SK-N-SH (cell line): Measurements from ENCODE around the gene PARP11. TPM values are rescaled to one million over a fixed set of nuclear protein-coding genes. Genes with fewer than 3 reads are reported as not detected.
"Not testable (repeated sequence)": the region's sequence is repeated elsewhere in the genome, so short reads cannot be mapped to it uniquely, and the experiment has no call there.

ENCODE experiments used
- CTCF ChIA-PET: fragments of 300-600, 350-600 bp; formaldehyde crosslinking; extraction: SDS; loops from one replicate; lab custom pipeline; 2021; lab: Yijun Ruan, JAX
- POLR2A ChIA-PET: fragments of 350-600 bp; sonication (Branson Sonifier 250); formaldehyde crosslinking; extraction: SDS; loops from one replicate; lab custom pipeline; 2020; ENCODE audit warnings: antibody characterized with exemption, inconsistent platforms; lab: Yijun Ruan, JAX
- DNase-seq: peaks from one replicate; pipeline ENCODE4 v3.0.0; 2012
- H2AFZ ChIP-seq: fragments of 200-600 bp; sonication (generic); 2 replicates; pipeline ENCODE4 v1.8.1; 2016; ENCODE audit warnings: antibody characterized with exemption, mild to moderate bottlenecking, low read depth
- H3F3A ChIP-seq: fragments of 200-600 bp; sonication (generic); replicated peaks from 2 replicates; pipeline ENCODE3; 2016; ENCODE audit warnings: antibody characterized with exemption, mild to moderate bottlenecking; ENCODE audit not compliant: insufficient read depth
- H3K27ac ChIP-seq, 2 experiments: fragments of 200-500 bp in 1 of 2; fragments of 200-600 bp in 1 of 2; sonication (Bioruptor generic) in 1 of 2; sonication (generic), shearing (Covaris generic) in 1 of 2; 2 replicates each; pipeline versions ENCODE4 v1.5.1 to v1.6.1; 2014 to 2016; ENCODE audit warnings: low read depth in 2 of 2, inconsistent platforms in 1 of 2, low read length in 1 of 2, mild to moderate bottlenecking in 1 of 2, mixed read lengths in 1 of 2
- H3K27me3 ChIP-seq: fragments of 200-600 bp; sonication (generic), shearing (Covaris generic); 2 replicates; pipeline ENCODE4 v1.6.1; 2016; ENCODE audit warnings: mixed run types; ENCODE audit not compliant: insufficient read depth
- H3K36me3 ChIP-seq, 2 experiments: fragments of 200-500 bp in 1 of 2; fragments of 200-600 bp in 1 of 2; sonication (Bioruptor generic) in 1 of 2; sonication (generic) in 1 of 2; replicated peaks in 1 of 2; 2 replicates each; pipeline versions ENCODE3 to v1.5.1; 2014 to 2016; ENCODE audit warnings: low read length in 1 of 2, mild to moderate bottlenecking in 1 of 2; ENCODE audit not compliant: insufficient read depth in 2 of 2, control insufficient read depth in 1 of 2
- H3K4me1 ChIP-seq, 2 experiments: fragments of 200-500 bp in 1 of 2; fragments of 200-600 bp in 1 of 2; sonication (Bioruptor generic) in 1 of 2; sonication (generic), shearing (Covaris generic) in 1 of 2; 2 replicates each; pipeline versions ENCODE4 v1.5.1 to v1.6.1; 2014 to 2016; ENCODE audit warnings: low read depth in 1 of 2, low read length in 1 of 2, mixed run types in 1 of 2; ENCODE audit not compliant: insufficient read depth in 2 of 2, control insufficient read depth in 1 of 2
- H3K4me2 ChIP-seq: fragments of 200-600 bp; sonication (generic), shearing (Covaris generic); 2 replicates; pipeline ENCODE4 v1.6.1; 2017; ENCODE audit warnings: mixed run types
- H3K4me3 ChIP-seq, 2 experiments: fragments of 200-500 bp in 1 of 2; fragments of 200-600 bp in 1 of 2; sonication (Bioruptor generic) in 1 of 2; sonication (generic), shearing (Covaris generic) in 1 of 2; 2 replicates each; pipeline versions ENCODE4 v1.5.1 to v1.8.1; 2014 to 2016; ENCODE audit warnings: low read depth in 2 of 2, inconsistent platforms in 1 of 2, low read length in 1 of 2, mild to moderate bottlenecking in 1 of 2, mixed read lengths in 1 of 2, moderate library complexity in 1 of 2
- H3K79me2 ChIP-seq: fragments of 200-600 bp; sonication (generic); 2 replicates; pipeline ENCODE4 v1.8.1; 2017; ENCODE audit warnings: mild to moderate bottlenecking; ENCODE audit not compliant: insufficient read depth
- H3K9ac ChIP-seq: fragments of 200-600 bp; sonication (generic); 2 replicates; pipeline ENCODE4 v1.6.1; 2017; ENCODE audit warnings: mixed run types
- H3K9me2 ChIP-seq: fragments of 200-600 bp; sonication (generic); 2 replicates; pipeline ENCODE4 v1.6.1; 2017; ENCODE audit warnings: mixed run types
- H3K9me3 ChIP-seq: fragments of 200-600 bp; sonication (generic); 2 replicates; pipeline ENCODE4 v1.6.1; 2017; ENCODE audit warnings: mixed run types, mild to moderate bottlenecking, moderate library complexity
- H4K20me1 ChIP-seq: fragments of 200-600 bp; sonication (generic); 2 replicates; pipeline ENCODE4 v1.6.1; 2017; ENCODE audit warnings: mild to moderate bottlenecking, mixed run types; ENCODE audit not compliant: insufficient read depth
- CTCF ChIP-seq: fragments of 200-600 bp; sonication (generic); IDR thresholded peaks from 2 replicates; pipeline ENCODE4 v1.6.1; 2017; ENCODE audit warnings: antibody characterized with exemption, mild to moderate bottlenecking, moderate library complexity
- EZH2phosphoT487 ChIP-seq: fragments of 200-600 bp; sonication (generic); IDR thresholded peaks from 2 replicates; pipeline ENCODE4 v1.6.1; 2017; ENCODE audit warnings: low read depth, mixed run types, mild to moderate bottlenecking, antibody characterized with exemption, moderate library complexity, borderline replicate concordance
- FOXJ3 ChIP-seq: sonication (generic); formaldehyde crosslinking; IDR thresholded peaks from 2 replicates; pipeline ENCODE4 v1.5.1; 2020; ENCODE audit warnings: mild to moderate bottlenecking, missing genetic modification reagents
- FOXM1 ChIP-seq: IDR thresholded peaks from 2 replicates; pipeline ENCODE4 v1.4.0; 2012; ENCODE audit warnings: low read depth, mild to moderate bottlenecking
- GATA2 ChIP-seq: sonication (generic); formaldehyde crosslinking; IDR thresholded peaks from 2 replicates; pipeline ENCODE4 v1.5.0; 2020; ENCODE audit warnings: mild to moderate bottlenecking, missing genetic modification reagents
- RFX5 ChIP-seq: IDR thresholded peaks from 2 replicates; pipeline ENCODE4 v1.6.1; 2012; ENCODE audit warnings: mild to moderate bottlenecking, improper control_type of control experiment, low read length
- RXRA ChIP-seq: IDR thresholded peaks from 2 replicates; pipeline ENCODE4 v1.4.0; 2012; ENCODE audit warnings: low read depth, mild to moderate bottlenecking, borderline replicate concordance
- TCF12 ChIP-seq: IDR thresholded peaks from 2 replicates; pipeline ENCODE4 v1.4.0; 2012
- WGBS: methylation state at CpG from one replicate; pipeline ENCODE4 v1.1.6; 2017; ENCODE audit warnings: low lambda C conversion rate; 5-methylcytosine and 5-hydroxymethylcytosine counted together
- polyA plus RNA-seq, 3 experiments: library from polyadenylated mRNA; depleted of rRNA; stranded (reverse); fragments of >200 nt; gene quantifications; 2 replicates each; pipeline ENCODE4 v1.2.3, GENCODE V29; 2012

The PARP11 gene
- polyA plus RNA-seq, 1 of the 3 experiments (the other 2 are of a cell fraction), result 1.8 TPM

GRCh38 chr12:3841783-3842182, 31.4 kb downstream of the PARP11 start:
- POLR2A ChIA-PET, result no interaction called here
- H3K4me2 ChIP-seq, result no peak overlapping the region
- WGBS, result 58% methylated on average over 3 of the region's 3 CpGs
- no peaks in the 10 kb centered on the region for H3K4me1 ChIP-seq
- no peaks in the 10 kb centered on the region for H3K27me3 ChIP-seq
- CTCF ChIA-PET, result no interaction called here
- H3F3A ChIP-seq, result no peaks in the 10 kb centered on the region
- no peak overlapping the region for H3K4me3 ChIP-seq
- no peak overlapping the region for H3K27ac ChIP-seq
- H3K36me3 ChIP-seq, result no peaks in the 10 kb centered on the region
- no peaks in the 10 kb centered on the region for H3K79me2 ChIP-seq
- TF ChIP-seq TCF12, result no peak
- TF ChIP-seq EZH2phosphoT487, result no peak
- no peak for TF ChIP-seq RFX5
- no peak for TF ChIP-seq GATA2 (CRISPR knock-in tag)
- no peak for TF ChIP-seq CTCF
- TF ChIP-seq FOXJ3, result no peak
- TF ChIP-seq FOXM1, result no peak
- no peak for TF ChIP-seq RXRA
- TF ChIP-seq, all 33 proteins: peak for 0
- no peaks in the 10 kb centered on the region for H3K9me3 ChIP-seq
- DNase-seq, result no peak
- no peak overlapping the region for H3K9ac ChIP-seq
- no peak overlapping the region for H2AFZ ChIP-seq
- H4K20me1 ChIP-seq, result no peaks in the 10 kb centered on the region
- H3K9me2 ChIP-seq, result no peaks in the 10 kb centered on the region

GRCh38 chr12:3840833-3841232, 32.4 kb downstream of the PARP11 start:
- POLR2A ChIA-PET, H3K9me3 ChIP-seq: not testable (repeated sequence)

GRCh38 chr12:3839745-3840144, 33.5 kb downstream of the PARP11 start:
- H3K9me2 ChIP-seq, CTCF ChIA-PET, H3K79me2 ChIP-seq, H4K20me1 ChIP-seq, H3K36me3 ChIP-seq, H3K9ac ChIP-seq, H3K27me3 ChIP-seq, DNase-seq, H3K27ac ChIP-seq, POLR2A ChIA-PET, H2AFZ ChIP-seq, H3F3A ChIP-seq, H3K4me1 ChIP-seq, H3K9me3 ChIP-seq, H3K4me2 ChIP-seq, H3K4me3 ChIP-seq: not testable (repeated sequence)
- WGBS, result 26% methylated on average over 4 of the region's 4 CpGs

More at GRCh38 chr12:3840833-3841232, 32.4 kb downstream of the PARP11 start:
- H3K79me2 ChIP-seq, H3K27me3 ChIP-seq, H3F3A ChIP-seq, H3K27ac ChIP-seq, H3K4me3 ChIP-seq, H3K9me2 ChIP-seq, H3K9ac ChIP-seq, H3K4me2 ChIP-seq, DNase-seq, H3K36me3 ChIP-seq, H2AFZ ChIP-seq, H4K20me1 ChIP-seq, CTCF ChIA-PET, H3K4me1 ChIP-seq: not testable (repeated sequence)
- 33% methylated on average over 2 of the region's 2 CpGs for WGBS

- POLR2A ChIA-PET, H2AFZ ChIP-seq: not testable (repeated sequence)
- WGBS, result 95% methylated on average over 68 of the region's 98 CpGs
Observed at GRCh38 chr12:3838701-3839548, 34.3 kb downstream of the PARP11 start.

More at GRCh38 chr12:3838701-3839548, 34.3 kb downstream of the PARP11 start:
- H3K4me3 ChIP-seq, H3K27me3 ChIP-seq, H3K79me2 ChIP-seq, H3K36me3 ChIP-seq, DNase-seq, H3K9ac ChIP-seq, H3K9me2 ChIP-seq, H3K4me2 ChIP-seq, H4K20me1 ChIP-seq, CTCF ChIA-PET, H3K27ac ChIP-seq, H3F3A ChIP-seq, H3K9me3 ChIP-seq, H3K4me1 ChIP-seq: not testable (repeated sequence)
